Ovary (tissue), 9 donors: Measurements from ENCODE around the gene GRIFIN. TPM values are rescaled to one million over a fixed set of nuclear protein-coding genes. Genes with fewer than 3 reads are reported as not detected.

Source experiments
- DNase-seq, 5 donors: peaks; one replicate each; pipeline ENCODE4 v3.0.0-alpha.2; 2019 to 2020
- H3K27ac ChIP-seq, 2 donors: fragments of 200-600 bp; one replicate each; pipeline versions ENCODE4 v1.5.1 to v1.8.0; 2019 to 2022
- H3K27me3 ChIP-seq: fragments of 200-600 bp; one replicate; pipeline ENCODE4 v1.8.0; 2022
- H3K36me3 ChIP-seq: fragments of 200-600 bp; sonication (generic); one replicate; pipeline ENCODE4 v1.5.1; 2019
- H3K4me1 ChIP-seq: one replicate; pipeline ENCODE4 v1.8.1; 2013; ENCODE audit warnings: mild to moderate bottlenecking, moderate library complexity; ENCODE audit not compliant: insufficient read depth
- H3K4me3 ChIP-seq: fragments of 200-600 bp; sonication (generic); one replicate; pipeline ENCODE4 v1.5.1; 2017
- H3K9me3 ChIP-seq, 2 donors: fragments of 200-600 bp in 1 of 2; sonication (generic) in 1 of 2; one replicate each; pipeline versions ENCODE4 v1.5.1 to v1.8.1; 2013 to 2019; ENCODE audit warnings: mild to moderate bottlenecking in 1 of 2, moderate library complexity in 1 of 2
- EP300 ChIP-seq: sonication (generic); formaldehyde crosslinking; IDR thresholded peaks from one replicate; pipeline ENCODE4 v1.6.1; 2017; ENCODE audit warnings: antibody characterized with exemption
- POLR2A ChIP-seq: fragments of 450-650 bp; IDR thresholded peaks from one replicate; pipeline ENCODE4 v1.6.1; 2017; ENCODE audit warnings: antibody characterized with exemption, mild to moderate bottlenecking, moderate library complexity
- WGBS, 3 donors: extraction: QIAGEN DNeasy Blood & Tissue Kit in 1 of 3; methylation state at CpG; one replicate each; pipeline versions ENCODE4 v1.1.5 to v1.1.7; 2013 to 2017; 5-methylcytosine and 5-hydroxymethylcytosine counted together
- intact Hi-C, 4 donors: fragments of 100-400 bp; cut with DNase I; formaldehyde crosslinking; loops; one replicate each; pipeline versions ENCODE4 v1.11.0 to v1.15.1; 2022 to 2023
- polyA plus RNA-seq, 2 donors: library from polyadenylated mRNA; stranded (reverse); fragments of 200-250 nt in 1 of 2; fragments of 350-450 nt in 1 of 2; fragmentation: Illumina TruSeq in 1 of 2; extraction: RNeasy Lipid Tissue Mini Kit (QIAGEN cat#74804) in 1 of 2; gene quantifications; one replicate each; pipeline ENCODE4 v1.2.3, GENCODE V29; 2013 to 2014
- total RNA-seq, 7 donors: library from RNA; depleted of rRNA in 2 of 7; stranded (reverse); fragments of >200 nt in 2 of 7; fragmentation: NEBNext Ultra II Directional in 3 of 7; extraction: Animal tissue kit (Norgen Biotek cat#: 25700) in 3 of 7; gene quantifications; one replicate each; pipeline versions ENCODE4 v1.1.0 to v1.2.4, GENCODE V29; 2016 to 2023
- TF ChIP-seq, protein P1 (sequence below), 3 donors: fragments of 450-650 bp in 2 of 3; fragments of 200-600 bp in 1 of 3; IDR thresholded peaks; one replicate each; pipeline versions ENCODE4 v1.5.1 to v1.8.0; 2016 to 2022; ENCODE audit warnings: antibody characterized with exemption in 3 of 3, mild to moderate bottlenecking in 1 of 3
- donor health status: DM: no; HTN: no; CAD: no; lungs with moderate emphysema.
- donor health status: DM: no; HTN: no; CAD: no.
- donor health status: Bipolar disorder and iron deficiency.
- donor health status: DM: yes; HTN: yes; CAD: no.
- donor health status: DM: no; HTN: no; CAD: no.
- donor health status: DM: yes; HTN: yes; CAD: no.

Gene GRIFIN
- total and polyA plus RNA-seq, 9 donors, result not detected

DNA sequence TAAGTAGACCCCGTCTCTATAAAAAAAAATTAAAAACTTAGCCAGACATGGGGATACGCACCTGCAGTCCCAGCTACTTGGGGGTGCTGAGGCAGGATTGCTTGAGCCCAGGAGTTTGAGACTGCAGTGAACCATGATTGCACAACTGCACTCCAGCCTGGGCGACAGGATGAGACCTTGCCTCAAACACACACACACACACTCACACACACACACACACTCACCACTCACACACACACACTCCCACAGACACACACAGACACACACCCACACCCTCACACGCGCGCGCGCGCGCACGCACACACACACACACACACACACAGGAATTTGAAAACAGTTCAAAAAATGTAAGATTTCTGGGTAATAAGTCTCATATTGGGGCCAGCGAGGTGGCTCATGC is 8.7 kb upstream of the GRIFIN start:
- Histone ChIP-seq H3K27me3 (no peaks in the 10 kb centered on the region), H3K4me3 (no peak overlapping the region), H3K36me3 (no peaks in the 10 kb centered on the region), H3K4me1 (peaks cover 14% of the 10 kb centered on the region), H3K9me3 (peaks cover 0 to 4% of the 10 kb centered on the region in 2 donors), H3K27ac (no peak overlapping the region)
- TF ChIP-seq POLR2A (no peak), EP300 (no peak)
- TF ChIP-seq, protein P1, sequence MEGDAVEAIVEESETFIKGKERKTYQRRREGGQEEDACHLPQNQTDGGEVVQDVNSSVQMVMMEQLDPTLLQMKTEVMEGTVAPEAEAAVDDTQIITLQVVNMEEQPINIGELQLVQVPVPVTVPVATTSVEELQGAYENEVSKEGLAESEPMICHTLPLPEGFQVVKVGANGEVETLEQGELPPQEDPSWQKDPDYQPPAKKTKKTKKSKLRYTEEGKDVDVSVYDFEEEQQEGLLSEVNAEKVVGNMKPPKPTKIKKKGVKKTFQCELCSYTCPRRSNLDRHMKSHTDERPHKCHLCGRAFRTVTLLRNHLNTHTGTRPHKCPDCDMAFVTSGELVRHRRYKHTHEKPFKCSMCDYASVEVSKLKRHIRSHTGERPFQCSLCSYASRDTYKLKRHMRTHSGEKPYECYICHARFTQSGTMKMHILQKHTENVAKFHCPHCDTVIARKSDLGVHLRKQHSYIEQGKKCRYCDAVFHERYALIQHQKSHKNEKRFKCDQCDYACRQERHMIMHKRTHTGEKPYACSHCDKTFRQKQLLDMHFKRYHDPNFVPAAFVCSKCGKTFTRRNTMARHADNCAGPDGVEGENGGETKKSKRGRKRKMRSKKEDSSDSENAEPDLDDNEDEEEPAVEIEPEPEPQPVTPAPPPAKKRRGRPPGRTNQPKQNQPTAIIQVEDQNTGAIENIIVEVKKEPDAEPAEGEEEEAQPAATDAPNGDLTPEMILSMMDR (IDR thresholded peaks at IDR 0.05), result no peak
- 78 to 87% (median 87%) methylated on average over 12 of the region's 12 CpGs for WGBS, 3 donors
- intact Hi-C loops, result no loop called here
- DNase-seq, result no peak

DNA sequence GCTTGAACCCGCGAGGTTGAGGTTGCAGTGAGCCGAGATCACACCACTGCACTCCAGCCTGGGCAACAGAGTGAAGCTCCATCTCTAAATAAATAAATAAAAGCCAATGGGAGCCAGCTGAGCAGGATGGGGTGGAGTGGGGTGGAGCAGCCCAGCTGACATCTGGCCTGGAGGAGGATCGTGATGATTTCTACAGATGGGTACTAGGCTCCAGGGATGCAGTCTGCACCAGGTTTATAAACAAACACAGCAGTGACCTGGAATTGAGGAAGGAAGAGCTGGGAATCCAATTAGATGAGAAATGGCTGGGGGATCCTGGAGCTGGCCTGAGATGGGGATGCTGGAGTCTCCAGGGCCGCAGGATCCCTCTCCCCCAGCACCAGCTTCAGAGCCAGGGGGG is 7.3 kb upstream of the GRIFIN start:
- Histone ChIP-seq H3K27me3 (no peaks in the 10 kb centered on the region), H3K4me3 (no peak overlapping the region), H3K27ac (no peak overlapping the region), H3K9me3 (peaks cover 0 to 4% of the 10 kb centered on the region in 2 donors), H3K36me3 (no peaks in the 10 kb centered on the region), H3K4me1 (peaks cover 11% of the 10 kb centered on the region)
- intact Hi-C loops, result no loop called here
- WGBS, 3 donors, result 73 to 77% (median 75%) methylated on average over 5 of the region's 5 CpGs
- no peak for DNase-seq
- TF ChIP-seq POLR2A (no peak), EP300 (no peak)
- TF ChIP-seq, protein P1 (IDR thresholded peaks at IDR 0.05), result no peak

DNA sequence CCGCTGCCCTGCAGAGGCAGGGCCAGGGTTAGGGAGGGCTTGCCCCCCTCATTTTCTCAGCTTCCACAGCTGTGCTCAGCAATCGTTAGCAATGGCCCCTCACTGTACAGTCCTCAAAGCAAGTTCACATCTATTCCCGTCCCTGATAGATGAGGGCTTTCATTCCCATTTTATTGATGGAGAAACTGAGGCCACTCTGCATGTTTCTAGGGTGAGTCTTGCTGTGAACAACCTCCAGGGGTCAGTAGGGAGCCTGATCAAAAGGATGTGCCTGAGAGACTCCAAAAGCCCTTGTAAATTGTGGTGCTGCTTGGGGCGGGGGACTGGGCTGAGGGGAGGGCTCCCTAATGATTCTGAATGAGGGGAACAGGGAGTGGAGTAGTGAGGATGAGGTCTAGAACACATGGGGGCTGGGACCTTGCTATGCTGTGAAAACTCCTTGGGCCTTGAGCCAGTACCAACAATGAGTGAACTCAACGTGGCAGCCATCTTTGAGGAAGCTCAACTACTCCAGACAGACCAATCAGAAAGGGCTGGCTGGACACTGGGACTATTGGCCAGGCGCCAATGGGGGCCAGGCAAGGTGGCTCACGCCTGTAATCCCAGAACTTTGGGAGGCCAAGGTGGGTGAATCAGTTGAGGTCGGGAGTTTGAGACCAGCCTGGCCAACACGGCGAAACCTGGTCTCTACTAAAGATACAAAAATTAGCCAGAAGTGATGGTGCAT is 6.7 kb upstream of the GRIFIN start:
- DNase-seq, result no peak
- no peaks in the 10 kb centered on the region for H3K36me3 ChIP-seq
- intact Hi-C loops, result no loop called here
- no peak overlapping the region for H3K27ac ChIP-seq
- no peaks in the 10 kb centered on the region for H3K27me3 ChIP-seq
- H3K4me3 ChIP-seq, result no peak overlapping the region
- TF ChIP-seq EP300 (no peak), POLR2A (no peak)
- TF ChIP-seq, protein P1 (IDR thresholded peaks at IDR 0.05), result no peak
- peaks cover 0 to 4% of the 10 kb centered on the region in 2 donors for H3K9me3 ChIP-seq
- H3K4me1 ChIP-seq, result peaks cover 9% of the 10 kb centered on the region
- WGBS, 3 donors, result 72 to 82% (median 80%) methylated on average over 10 of the region's 10 CpGs

DNA sequence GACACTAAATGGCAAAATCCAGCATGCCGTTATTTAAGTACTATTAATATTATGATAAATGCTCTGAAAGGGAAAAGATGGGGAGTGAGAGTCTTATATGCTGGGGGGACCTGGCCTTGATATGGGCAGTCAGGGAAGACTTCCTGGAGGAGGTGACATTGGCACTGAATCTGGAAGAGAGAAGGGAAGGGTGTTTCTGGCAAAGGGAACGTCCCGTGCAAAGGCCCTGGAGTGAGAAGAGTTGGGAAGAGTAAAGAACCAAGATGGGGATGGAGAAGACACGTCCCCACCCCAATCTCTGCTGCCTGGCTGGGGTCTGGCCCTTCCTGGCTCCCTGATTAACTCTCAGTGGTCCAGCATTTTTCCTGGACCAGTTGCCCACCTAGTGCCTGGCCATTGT is 5.0 kb upstream of the GRIFIN start:
- intact Hi-C loops, result no loop called here
- no peaks in the 10 kb centered on the region for H3K36me3 ChIP-seq
- H3K4me3 ChIP-seq, result no peak overlapping the region
- H3K4me1 ChIP-seq, result no peaks in the 10 kb centered on the region
- WGBS, 3 donors, result 80 to 86% (median 80%) methylated on average over 4 of the region's 4 CpGs
- H3K27ac ChIP-seq, result no peak overlapping the region
- TF ChIP-seq EP300, result no peak
- TF ChIP-seq POLR2A, result no peak
- TF ChIP-seq, protein P1 (IDR thresholded peaks at IDR 0.05), result no peak
- H3K27me3 ChIP-seq, result no peaks in the 10 kb centered on the region
- peaks cover 0 to 4% of the 10 kb centered on the region in 2 donors for H3K9me3 ChIP-seq
- no peak for DNase-seq
